DMS79 (cell line): ENCODE results near the gene NECAB3.
"Not testable (repeated sequence)": the region's sequence is repeated elsewhere in the genome, so short reads cannot be mapped to it uniquely, and the experiment has no call there.

Experiments
- DNase-seq: peaks from one replicate; lab custom pipeline; 2025; lab: John Stamatoyannopoulos, UW

The NECAB3 gene

GRCh38 chr20:33674294-33675135 is at the start of gene NECAB3:
Gene NECAB3 (minus strand): TSS chr20:33674428. CDS start chr20:33674352, 76 bp downstream.
- no peak for DNase-seq

DNA sequence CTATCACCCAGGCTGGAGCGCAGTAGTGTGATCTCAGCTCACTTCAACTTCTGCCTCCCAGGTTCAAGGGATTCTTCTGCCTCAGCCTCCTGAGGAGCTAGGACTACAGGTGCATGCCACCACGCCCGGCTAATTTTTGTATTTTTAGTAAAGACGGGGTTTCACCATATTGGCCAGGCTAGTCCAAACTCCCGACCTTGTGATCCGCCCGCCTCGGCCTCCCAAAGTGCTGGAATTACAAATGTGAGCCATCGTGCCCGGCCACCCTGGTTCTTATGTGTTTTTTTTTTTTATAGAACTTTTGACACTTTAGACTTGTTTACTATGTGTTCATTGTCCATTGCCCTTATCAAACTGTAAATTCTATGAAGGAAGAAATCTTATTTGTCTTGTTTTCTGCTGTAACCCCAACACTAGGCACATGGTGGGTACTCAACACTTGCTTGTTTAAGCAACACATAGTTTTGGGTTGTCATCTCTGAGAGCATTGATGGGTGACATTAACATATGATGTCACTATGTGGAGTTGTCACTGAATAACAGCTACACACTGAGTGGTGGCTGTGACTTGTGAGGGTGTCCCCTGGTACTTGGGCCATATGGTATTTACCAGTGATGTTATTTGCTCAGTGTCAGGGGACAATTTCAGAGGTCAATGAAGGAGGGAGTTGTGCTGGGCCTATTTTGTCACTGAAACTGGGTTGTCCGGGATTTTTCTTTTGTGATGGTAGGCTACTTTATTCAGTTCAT is 47.3 kb upstream of the NECAB3 start:
- no peak for DNase-seq

DNA sequence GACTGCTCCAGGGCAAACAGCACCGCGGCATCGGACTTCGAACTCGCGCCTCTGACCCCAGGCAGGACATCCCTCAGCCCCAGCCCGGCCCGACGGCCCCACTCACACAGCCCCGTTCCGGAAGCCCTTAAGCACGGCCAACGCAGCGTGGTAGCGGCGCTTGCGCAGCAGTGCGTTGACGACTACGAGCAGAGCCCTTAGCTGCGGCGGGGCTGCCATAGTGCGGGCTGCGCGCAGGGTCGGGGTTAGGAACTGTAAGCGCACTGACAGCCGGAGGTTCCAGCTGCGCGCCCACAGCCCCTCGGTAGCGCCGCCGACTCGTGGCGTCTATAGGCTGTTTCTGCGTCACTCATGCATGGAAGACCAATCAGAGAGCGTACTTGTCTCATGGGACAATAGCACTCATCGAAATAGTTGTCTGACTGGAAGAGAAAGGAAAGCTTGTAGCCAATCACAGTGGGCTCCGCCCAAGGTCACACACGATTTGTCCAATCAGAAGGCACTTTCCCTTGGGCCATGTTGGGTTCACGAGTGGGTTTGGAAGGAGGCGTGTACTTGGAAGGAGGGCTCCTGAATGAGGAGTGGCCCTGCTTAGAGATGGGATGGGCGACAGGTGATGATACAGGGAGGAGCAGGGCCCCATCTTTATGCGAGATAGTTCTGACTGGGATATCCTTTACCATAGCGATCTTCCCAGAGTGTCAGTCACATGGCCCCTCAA is 45.9 kb upstream of the NECAB3 start, which contains the start of gene PXMP4:
PXMP4 (minus strand) TSS at position 322 of the 721 bp plus-strand sequence; CDS start at position 219, 103 bp downstream.
- DNase-seq: peak; percentile 95

- DNase-seq: no peak
Measured at GRCh38 chr20:33719277-33719988, 45.2 kb upstream of the NECAB3 start.

- DNase-seq: no peak
Measured at GRCh38 chr20:33716498-33716897, 42.3 kb upstream of the NECAB3 start.

- DNase-seq: no peak
Measured at GRCh38 chr20:33713865-33714367, 39.7 kb upstream of the NECAB3 start.

DNA sequence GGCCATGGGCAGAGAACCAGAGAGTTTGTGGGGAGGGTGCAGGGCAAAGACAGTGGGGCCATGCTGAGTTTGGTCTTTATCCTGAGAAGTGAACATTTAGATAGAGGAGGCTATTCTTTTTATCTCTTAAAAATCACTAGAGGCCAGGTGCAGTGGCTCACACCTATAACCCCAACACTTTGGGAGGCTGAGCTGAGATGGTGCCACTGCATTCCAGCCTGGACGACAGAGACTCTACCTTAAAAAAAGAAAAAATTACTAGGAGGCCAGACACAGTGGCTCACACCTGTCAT is 37.2 kb upstream of the NECAB3 start:
- DNase-seq: no peak

DNA sequence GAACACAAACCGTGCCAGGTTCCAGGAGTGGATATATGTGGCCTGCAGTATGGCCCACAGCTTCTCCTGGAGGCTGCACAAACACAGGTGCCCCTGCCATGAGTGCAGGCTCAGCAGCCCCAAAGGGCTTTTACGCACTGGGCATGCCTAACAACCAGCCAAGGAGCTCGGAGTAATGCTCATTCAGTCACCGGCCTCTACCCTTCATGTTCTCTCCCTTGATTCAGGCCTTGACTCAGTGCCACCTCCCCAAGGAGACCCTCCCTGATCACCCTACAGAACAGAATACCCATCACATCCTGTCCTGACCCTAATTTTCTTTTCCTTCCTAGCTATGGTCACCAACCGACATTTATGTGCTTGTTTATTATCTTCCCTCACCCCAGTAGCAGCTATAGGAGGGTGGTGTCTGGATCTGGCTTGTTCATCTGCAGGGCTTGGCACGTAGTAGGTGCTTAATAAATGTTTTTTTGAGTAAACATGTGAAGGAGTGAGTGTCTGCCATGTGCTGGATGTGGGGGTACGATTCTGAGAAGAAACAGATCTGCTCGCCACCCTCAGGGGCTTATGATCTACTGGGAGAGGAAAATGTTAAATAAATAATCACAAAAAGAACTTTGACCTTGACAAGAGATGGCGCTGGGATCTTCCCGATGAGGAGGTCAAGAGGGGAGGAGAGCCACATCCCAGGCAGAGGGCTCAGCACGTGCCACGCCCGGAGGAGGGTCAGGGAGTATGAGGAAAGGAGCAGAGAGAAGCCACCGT is 36.6 kb upstream of the NECAB3 start:
- no peak for DNase-seq

GRCh38 chr20:33709905-33710541 is 35.8 kb upstream of the NECAB3 start:
- no peak for DNase-seq

GRCh38 chr20:33709398-33709797 is 35.2 kb upstream of the NECAB3 start:
- no peak for DNase-seq

DNA sequence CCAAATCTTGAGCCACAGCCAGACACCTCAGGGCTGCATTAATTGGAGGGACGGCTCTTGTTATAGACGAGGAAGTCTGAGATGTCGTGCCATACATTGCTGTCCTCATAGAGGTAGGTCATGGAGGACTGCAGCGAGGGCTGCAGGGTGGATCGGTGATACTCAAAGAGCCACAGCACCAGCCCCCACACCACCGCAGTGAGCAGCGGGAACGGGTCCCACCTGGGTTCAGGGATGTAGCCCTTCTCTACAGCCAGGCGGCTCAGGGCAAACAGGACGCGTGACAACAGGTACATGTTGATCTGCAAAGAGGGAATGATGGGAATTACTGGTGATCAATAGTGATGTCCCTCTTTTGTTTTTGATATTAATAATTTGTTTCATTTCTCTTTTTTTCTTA is 33.4 kb upstream of the NECAB3 start:
- no peak for DNase-seq

- DNase-seq: no peak
Measured at GRCh38 chr20:33704197-33704924, 30.1 kb upstream of the NECAB3 start.

DNA sequence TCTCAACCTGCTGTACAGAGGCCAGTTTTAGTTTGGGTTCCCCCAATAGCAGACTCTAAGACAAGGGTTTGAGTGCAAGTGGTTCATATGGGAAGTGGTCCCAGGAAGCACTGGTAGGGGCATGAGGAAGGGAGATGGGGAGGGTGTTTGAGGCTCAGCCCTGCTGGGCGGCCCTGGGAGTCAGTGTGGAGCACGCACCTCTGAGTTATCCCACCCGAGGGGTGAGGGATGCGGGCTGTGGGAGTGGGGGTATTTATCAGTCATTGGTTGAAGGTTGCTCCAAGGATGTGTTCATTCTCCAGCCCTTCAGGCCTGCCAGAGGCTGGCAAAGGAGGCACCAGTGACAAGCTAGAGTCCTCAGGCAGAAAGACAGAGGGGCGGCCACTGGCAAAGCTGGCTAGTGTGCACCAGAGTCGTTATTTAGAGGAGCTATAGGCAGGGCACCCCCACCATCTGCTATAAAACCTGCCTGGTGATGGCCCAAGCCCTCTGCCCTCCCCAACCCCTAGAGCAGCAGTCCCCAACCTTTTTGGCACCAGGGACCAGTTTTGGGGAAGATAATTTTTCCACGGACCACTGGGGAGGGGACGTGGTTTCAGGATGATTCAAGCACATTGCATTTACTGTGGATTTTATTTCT is 29.4 kb upstream of the NECAB3 start:
- no peak for DNase-seq

GRCh38 chr20:33702861-33703260 is 28.6 kb upstream of the NECAB3 start:
- DNase-seq: no peak

GRCh38 chr20:33701629-33702450 is 27.6 kb upstream of the NECAB3 start:
- no peak for DNase-seq

DNA sequence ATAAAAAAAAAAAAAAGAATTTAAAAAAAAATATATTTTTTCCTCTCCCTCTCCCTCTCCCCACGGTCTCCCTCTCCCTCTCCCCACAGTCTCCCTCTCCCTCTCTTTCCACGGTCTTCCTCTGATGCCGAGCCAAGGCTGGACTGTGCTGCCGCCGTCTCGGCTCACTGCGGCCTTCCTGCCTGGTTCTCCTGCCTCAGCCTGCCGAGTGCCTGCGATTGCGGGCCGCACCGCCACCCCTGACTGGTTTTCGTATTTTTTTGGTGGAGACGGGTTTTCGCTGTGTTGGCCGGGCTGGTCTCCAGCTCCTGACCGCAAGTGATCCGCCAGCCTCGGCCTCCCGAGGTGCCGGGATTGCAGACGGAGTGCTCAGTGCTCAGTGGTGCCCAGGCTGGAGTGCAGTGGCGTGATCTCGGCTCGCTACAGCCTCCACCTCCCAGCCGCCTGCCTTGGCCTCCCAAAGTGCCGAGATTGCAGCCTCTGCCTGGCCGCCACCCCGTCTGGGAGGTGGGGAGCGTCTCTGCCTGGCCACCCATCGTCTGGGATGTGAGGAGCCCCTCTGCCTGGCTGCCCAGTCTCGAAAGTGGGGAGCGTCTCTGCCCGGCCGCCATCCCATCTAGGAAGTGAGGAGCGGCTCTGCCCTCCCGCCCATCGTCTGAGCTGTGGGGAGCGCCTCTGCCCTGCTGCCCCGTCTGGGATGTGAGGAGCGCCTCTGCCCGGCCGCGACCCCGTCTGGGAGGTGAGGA is 26.6 kb upstream of the NECAB3 start:
- DNase-seq: not testable (repeated sequence)

DNA sequence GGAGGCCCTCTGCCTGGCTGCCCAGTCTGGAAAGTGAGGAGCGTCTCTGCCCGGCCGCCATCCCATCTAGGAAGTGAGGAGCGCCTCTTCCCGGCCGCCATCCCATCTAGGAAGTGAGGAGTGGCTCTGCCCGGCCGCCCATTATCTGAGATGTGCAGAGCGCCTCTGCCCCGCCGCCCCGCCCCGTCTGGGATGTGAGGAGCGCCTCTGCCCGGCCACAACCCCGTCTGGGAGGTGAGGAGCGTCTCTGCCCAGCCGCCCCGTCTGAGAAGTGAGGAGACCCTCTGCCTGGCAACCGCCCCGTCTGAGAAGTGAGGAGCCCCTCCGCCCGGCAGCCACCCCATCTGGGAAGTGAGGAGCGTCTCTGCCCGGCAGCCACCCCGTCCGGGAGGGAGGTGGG is 24.7 kb upstream of the NECAB3 start:
- not testable (repeated sequence) for DNase-seq

DNA sequence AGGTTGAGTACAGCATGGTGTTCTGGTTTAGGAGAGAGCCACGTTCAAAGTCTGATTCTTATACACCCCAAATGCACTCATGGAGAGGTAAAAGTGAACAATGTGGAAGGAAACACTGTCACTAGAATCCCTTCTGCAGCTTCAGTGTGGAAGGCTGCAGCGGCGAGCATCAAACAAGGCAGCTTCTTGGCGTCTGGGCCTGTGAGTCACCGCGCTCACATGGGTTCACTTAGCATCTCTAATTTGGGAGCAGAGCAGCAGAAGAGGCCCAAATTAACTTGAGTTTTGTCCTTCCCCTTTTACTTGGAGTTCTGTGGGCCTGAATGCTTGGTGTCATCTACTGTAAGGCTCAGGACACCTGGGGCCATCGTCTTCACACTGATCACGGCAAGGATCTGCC is 22.9 kb upstream of the NECAB3 start:
- no peak for DNase-seq
